HCT116 (cell line): ENCODE data around the gene SHC4. TPM values are rescaled to one million over a fixed set of nuclear protein-coding genes. Genes with fewer than 3 reads are reported as not detected.

Experiments used
- ATAC-seq: fragments of 200-7000 bp; cut with Tn5 transposase; 2 replicates; pipeline ENCODE4 v1.9.1; 2020; ENCODE audit warnings: mild to moderate bottlenecking, moderate library complexity
- BruUV-seq: library from RNA; stranded (reverse); fragments of 400-500 nt; replicated peaks from 2 replicates; lab custom pipeline; 2021; lab: Mats Ljungman, UMichigan
- CTCF ChIA-PET: fragments of 300-600 bp; sonication (Branson Sonifier 250); formaldehyde crosslinking; loops from one replicate; lab custom pipeline; 2021; ENCODE audit warnings: antibody characterized with exemption; lab: Charles Lee
- POLR2A ChIA-PET: fragments of 300-600, 350-600 bp; sonication (Branson Sonifier 250); formaldehyde crosslinking; loops from one replicate; lab custom pipeline; 2021; ENCODE audit warnings: antibody characterized with exemption; lab: Charles Lee
- RAD21 ChIA-PET, 2 experiments: fragments of 300-600 bp; sonication (Branson Sonifier 250); formaldehyde crosslinking; loops; one replicate each; lab custom pipeline; 2023; ENCODE audit warnings: low total read pairs in 2 of 2; ENCODE audit not compliant: uncharacterized antibody in 2 of 2, unreplicated experiment in 2 of 2, low non-redundant PET in 1 of 2; lab: Charles Lee
- DNase-seq: peaks from one replicate; pipeline ENCODE4 v3.0.0-alpha.2; 2010; ENCODE audit warnings: low read depth, low spot score
- H2AFZ ChIP-seq: fragments of 200-600 bp; shearing (Covaris generic), sonication (generic); 2 replicates; pipeline ENCODE4 v1.6.1; 2017; ENCODE audit warnings: low read depth, mixed run types, mixed read lengths, antibody characterized with exemption, low read length; ENCODE audit not compliant: poor library complexity, severe bottlenecking
- H3K27ac ChIP-seq: 2 replicates; pipeline ENCODE4 v1.5.1; 2012; ENCODE audit warnings: low read depth, low read length
- H3K27me3 ChIP-seq: fragments of 200-600 bp; sonication (generic); 2 replicates; pipeline ENCODE4 v1.6.1; 2016; ENCODE audit warnings: mixed run types, low read length, mixed read lengths; ENCODE audit not compliant: insufficient read depth
- H3K36me3 ChIP-seq, 2 experiments: fragments of 200-500 bp in 1 of 2; fragments of 200-600 bp in 1 of 2; sonication (Bioruptor generic) in 1 of 2; sonication (generic) in 1 of 2; 2 replicates each; pipeline versions ENCODE4 v1.5.1 to v1.6.1; 2014 to 2016; ENCODE audit warnings: low read length in 2 of 2, inconsistent platforms in 1 of 2, mixed read lengths in 1 of 2, mixed run types in 1 of 2; ENCODE audit not compliant: insufficient read depth in 2 of 2, control insufficient read depth in 1 of 2
- H3K4me1 ChIP-seq, 2 experiments: fragments of 200-600 bp in 1 of 2; sonication (generic) in 1 of 2; 2 replicates each; pipeline versions ENCODE4 v1.5.1 to v1.6.1; 2012 to 2017; ENCODE audit warnings: low read length in 2 of 2, inconsistent platforms in 1 of 2, mild to moderate bottlenecking in 1 of 2, mixed read lengths in 1 of 2, mixed run types in 1 of 2, moderate library complexity in 1 of 2; ENCODE audit not compliant: insufficient read depth in 2 of 2, control insufficient read depth in 1 of 2
- H3K4me2 ChIP-seq: fragments of 200-600 bp; sonication (generic); 2 replicates; pipeline ENCODE4 v1.6.1; 2017; ENCODE audit warnings: mixed run types, low read length, mixed read lengths
- H3K4me3 ChIP-seq, 2 experiments: fragments of 200-600 bp in 1 of 2; sonication (generic) in 1 of 2; replicated peaks in 1 of 2; 2 replicates each; pipeline ENCODE4 v1.5.1; 2011 to 2016; ENCODE audit warnings: low read length in 2 of 2, control low read depth in 1 of 2, low read depth in 1 of 2, mild to moderate bottlenecking in 1 of 2, mixed read lengths in 1 of 2, mixed run types in 1 of 2
- H3K79me2 ChIP-seq: fragments of 200-600 bp; sonication (generic); 2 replicates; pipeline ENCODE4 v1.6.1; 2017; ENCODE audit warnings: mild to moderate bottlenecking, mixed run types, low read length, moderate library complexity, mixed read lengths; ENCODE audit not compliant: insufficient read depth
- H3K9ac ChIP-seq: fragments of 200-600 bp; sonication (generic); 2 replicates; pipeline ENCODE4 v1.6.1; 2016; ENCODE audit warnings: low read length, mixed read lengths
- H3K9me2 ChIP-seq: fragments of 200-600 bp; sonication (generic), shearing (Covaris generic); 2 replicates; pipeline ENCODE4 v1.6.1; 2017; ENCODE audit warnings: mixed run types, mild to moderate bottlenecking, moderate library complexity; ENCODE audit not compliant: insufficient read depth
- H3K9me3 ChIP-seq, 2 experiments: fragments of 200-500 bp in 1 of 2; fragments of 200-600 bp in 1 of 2; sonication (Bioruptor generic) in 1 of 2; sonication (generic) in 1 of 2; 2 replicates each; pipeline ENCODE4 v1.6.1; 2014 to 2017; ENCODE audit warnings: low read length in 2 of 2, mixed read lengths in 2 of 2, inconsistent platforms in 1 of 2, low read depth in 1 of 2, mild to moderate bottlenecking in 1 of 2, mixed run types in 1 of 2, moderate library complexity in 1 of 2; ENCODE audit not compliant: control insufficient read depth in 1 of 2, insufficient read depth in 1 of 2
- H4K20me1 ChIP-seq: fragments of 200-600 bp; sonication (generic), shearing (Covaris generic); 2 replicates; pipeline ENCODE4 v1.6.1; 2017; ENCODE audit warnings: mixed run types, mild to moderate bottlenecking, moderate library complexity; ENCODE audit not compliant: insufficient read depth
- CEBPB ChIP-seq: IDR thresholded peaks from 2 replicates; pipeline ENCODE4 v1.6.1; 2012; ENCODE audit warnings: low read depth
- ELF1 ChIP-seq: IDR thresholded peaks from 2 replicates; pipeline ENCODE4 v1.6.1; 2012; ENCODE audit warnings: low read depth, borderline replicate concordance
- EZH2phosphoT487 ChIP-seq: fragments of 200-600 bp; IDR thresholded peaks from 2 replicates; pipeline ENCODE4 v1.6.1; 2018; ENCODE audit warnings: antibody characterized with exemption, borderline replicate concordance
- FOSL1 ChIP-seq: IDR thresholded peaks from 2 replicates; pipeline ENCODE4 v1.6.1; 2012; ENCODE audit warnings: low read depth
- JUND ChIP-seq: IDR thresholded peaks from 2 replicates; pipeline ENCODE4 v1.6.1; 2012
- MAX ChIP-seq: IDR thresholded peaks from 2 replicates; pipeline ENCODE4 v1.6.1; 2012
- POLR2AphosphoS5 ChIP-seq: IDR thresholded peaks from 2 replicates; pipeline ENCODE4 v1.6.1; 2011; ENCODE audit warnings: mild to moderate bottlenecking, low read depth, low read length, moderate library complexity
- RAD21 ChIP-seq: IDR thresholded peaks from 2 replicates; pipeline ENCODE4 v1.6.1; 2012; ENCODE audit warnings: low read depth, mild to moderate bottlenecking
- SIN3A ChIP-seq: IDR thresholded peaks from 2 replicates; pipeline ENCODE4 v1.6.1; 2012; ENCODE audit warnings: low read depth
- SP1 ChIP-seq: IDR thresholded peaks from 2 replicates; pipeline ENCODE4 v1.6.1; 2012; ENCODE audit warnings: low read depth
- TCF7L2 ChIP-seq: IDR thresholded peaks from 2 replicates; pipeline ENCODE4 v1.7.0; 2011; ENCODE audit warnings: borderline replicate concordance, inconsistent platforms; ENCODE audit not compliant: insufficient read depth, insufficient read length; ENCODE audit errors: extremely low read depth
- YY1 ChIP-seq: IDR thresholded peaks from 2 replicates; pipeline ENCODE4 v1.6.1; 2011; ENCODE audit warnings: low read length, low read depth, moderate library complexity, mild to moderate bottlenecking; ENCODE audit not compliant: insufficient replicate concordance; ENCODE audit errors: extremely low read depth
- ZFX ChIP-seq: fragments of 450-650 bp; IDR thresholded peaks from 2 replicates; pipeline ENCODE4 v1.6.1; 2017
- ZNF274 ChIP-seq: fragments of 200-500 bp; sonication (Bioruptor generic); IDR thresholded peaks from 2 replicates; pipeline ENCODE4 v1.6.1; 2014; ENCODE audit warnings: mild to moderate bottlenecking, low read depth, low read length, inconsistent platforms
- intact Hi-C: fragments of 100-400 bp; cut with micrococcal nuclease; formaldehyde crosslinking; loops from 2 replicates; pipeline ENCODE4 v1.10.0; 2022
- total RNA-seq: library from RNA; stranded (reverse); gene quantifications from one replicate; pipeline ENCODE4 v1.2.1, GENCODE V29; 2021; ENCODE audit not compliant: unreplicated experiment
- TF ChIP-seq, protein P1 (sequence below): IDR thresholded peaks from 2 replicates; pipeline ENCODE4 v1.6.1; 2012; ENCODE audit warnings: low read depth

Gene SHC4
- total RNA-seq, 1 experiment from 2014 or later: 0.44 TPM

DNA sequence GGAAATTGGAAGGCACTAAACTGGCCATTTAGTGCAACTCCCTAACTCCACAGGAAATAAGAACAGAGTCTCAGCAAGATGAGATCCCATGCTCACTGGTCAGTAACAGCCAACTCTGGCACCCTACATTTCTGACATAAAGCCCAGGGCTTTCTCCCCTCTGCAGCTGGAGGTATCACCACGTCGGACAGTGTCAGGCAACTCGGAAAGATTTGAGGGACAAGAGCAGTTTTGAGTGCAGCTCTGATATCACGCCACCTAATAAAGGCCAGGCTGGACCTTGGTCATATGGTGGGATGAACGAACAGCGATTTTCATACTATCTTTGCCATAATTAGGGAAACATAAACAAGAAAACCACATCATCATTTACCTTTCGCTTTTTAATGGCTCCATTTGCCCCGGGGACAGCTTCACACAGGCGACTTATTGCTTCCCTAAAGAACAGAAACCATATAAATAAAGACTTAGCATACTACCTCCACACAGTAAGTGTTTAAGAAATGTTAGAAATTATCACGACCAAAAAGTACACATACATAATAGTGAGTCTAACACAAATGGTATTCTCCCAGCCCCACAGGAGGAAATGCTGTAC lies 73.2 kb downstream of the SHC4 start:
- ATAC-seq (no peak), DNase-seq (no peak)
- BruUV-seq: no TSS peak
- H4K20me1 ChIP-seq: no peaks in the 10 kb centered on the region
- RAD21 ChIA-PET: no interaction called here
- no peaks in the 10 kb centered on the region for H3K9me2 ChIP-seq
- no peak overlapping the region for H2AFZ ChIP-seq
- no peak overlapping the region for H3K4me2 ChIP-seq
- POLR2A ChIA-PET: interaction anchor here (1.1 kb wide), 1 partner anchor 12 kb away, joined by 4 read pairs; the partner anchor contains the start of gene EID1
- no peaks in the 10 kb centered on the region for H3K36me3 ChIP-seq
- no peaks in the 10 kb centered on the region for H3K4me1 ChIP-seq
- CTCF ChIA-PET: no interaction called here
- intact Hi-C loops: no loop called here
- H3K27ac ChIP-seq: no peak overlapping the region
- TF ChIP-seq CEBPB: no peak
- no peak for TF ChIP-seq ZNF274
- no peak for TF ChIP-seq ELF1
- no peak for TF ChIP-seq SP1
- TF ChIP-seq YY1: no peak
- TF ChIP-seq RAD21: no peak
- TF ChIP-seq POLR2AphosphoS5: no peak
- TF ChIP-seq TCF7L2: no peak
- no peak for TF ChIP-seq EZH2phosphoT487
- no peak for TF ChIP-seq ZFX
- TF ChIP-seq SIN3A: no peak
- TF ChIP-seq JUND: no peak
- TF ChIP-seq FOSL1: no peak
- TF ChIP-seq, protein P1, sequence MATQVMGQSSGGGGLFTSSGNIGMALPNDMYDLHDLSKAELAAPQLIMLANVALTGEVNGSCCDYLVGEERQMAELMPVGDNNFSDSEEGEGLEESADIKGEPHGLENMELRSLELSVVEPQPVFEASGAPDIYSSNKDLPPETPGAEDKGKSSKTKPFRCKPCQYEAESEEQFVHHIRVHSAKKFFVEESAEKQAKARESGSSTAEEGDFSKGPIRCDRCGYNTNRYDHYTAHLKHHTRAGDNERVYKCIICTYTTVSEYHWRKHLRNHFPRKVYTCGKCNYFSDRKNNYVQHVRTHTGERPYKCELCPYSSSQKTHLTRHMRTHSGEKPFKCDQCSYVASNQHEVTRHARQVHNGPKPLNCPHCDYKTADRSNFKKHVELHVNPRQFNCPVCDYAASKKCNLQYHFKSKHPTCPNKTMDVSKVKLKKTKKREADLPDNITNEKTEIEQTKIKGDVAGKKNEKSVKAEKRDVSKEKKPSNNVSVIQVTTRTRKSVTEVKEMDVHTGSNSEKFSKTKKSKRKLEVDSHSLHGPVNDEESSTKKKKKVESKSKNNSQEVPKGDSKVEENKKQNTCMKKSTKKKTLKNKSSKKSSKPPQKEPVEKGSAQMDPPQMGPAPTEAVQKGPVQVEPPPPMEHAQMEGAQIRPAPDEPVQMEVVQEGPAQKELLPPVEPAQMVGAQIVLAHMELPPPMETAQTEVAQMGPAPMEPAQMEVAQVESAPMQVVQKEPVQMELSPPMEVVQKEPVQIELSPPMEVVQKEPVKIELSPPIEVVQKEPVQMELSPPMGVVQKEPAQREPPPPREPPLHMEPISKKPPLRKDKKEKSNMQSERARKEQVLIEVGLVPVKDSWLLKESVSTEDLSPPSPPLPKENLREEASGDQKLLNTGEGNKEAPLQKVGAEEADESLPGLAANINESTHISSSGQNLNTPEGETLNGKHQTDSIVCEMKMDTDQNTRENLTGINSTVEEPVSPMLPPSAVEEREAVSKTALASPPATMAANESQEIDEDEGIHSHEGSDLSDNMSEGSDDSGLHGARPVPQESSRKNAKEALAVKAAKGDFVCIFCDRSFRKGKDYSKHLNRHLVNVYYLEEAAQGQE: no peak
- TF ChIP-seq MAX: no peak
- H3K4me3 ChIP-seq: no peak overlapping the region
- no peaks in the 10 kb centered on the region for H3K27me3 ChIP-seq
- H3K9me3 ChIP-seq: no peaks in the 10 kb centered on the region
- H3K9ac ChIP-seq: no peak overlapping the region
- no peaks in the 10 kb centered on the region for H3K79me2 ChIP-seq
